Activated CD4-positive, alpha-beta T cell treated with anti-CD3 and anti-CD28 coated beads, Interleukin-2, amount 50 U/mL, for 4 hours (primary cell): ENCODE measurements around the gene NDUFA1.
A peak's percentile ranks its signal among the peaks of the same experiment; 100 is the strongest.
"Not testable (repeated sequence)": the region's sequence is repeated elsewhere in the genome, so short reads cannot be mapped to it uniquely, and the experiment has no call there.

ENCODE experiments used
- DNase-seq, 2 experiments: peaks; one replicate each; pipeline ENCODE4 v3.0.0-alpha.2; 2020

NDUFA1 gene

DNA sequence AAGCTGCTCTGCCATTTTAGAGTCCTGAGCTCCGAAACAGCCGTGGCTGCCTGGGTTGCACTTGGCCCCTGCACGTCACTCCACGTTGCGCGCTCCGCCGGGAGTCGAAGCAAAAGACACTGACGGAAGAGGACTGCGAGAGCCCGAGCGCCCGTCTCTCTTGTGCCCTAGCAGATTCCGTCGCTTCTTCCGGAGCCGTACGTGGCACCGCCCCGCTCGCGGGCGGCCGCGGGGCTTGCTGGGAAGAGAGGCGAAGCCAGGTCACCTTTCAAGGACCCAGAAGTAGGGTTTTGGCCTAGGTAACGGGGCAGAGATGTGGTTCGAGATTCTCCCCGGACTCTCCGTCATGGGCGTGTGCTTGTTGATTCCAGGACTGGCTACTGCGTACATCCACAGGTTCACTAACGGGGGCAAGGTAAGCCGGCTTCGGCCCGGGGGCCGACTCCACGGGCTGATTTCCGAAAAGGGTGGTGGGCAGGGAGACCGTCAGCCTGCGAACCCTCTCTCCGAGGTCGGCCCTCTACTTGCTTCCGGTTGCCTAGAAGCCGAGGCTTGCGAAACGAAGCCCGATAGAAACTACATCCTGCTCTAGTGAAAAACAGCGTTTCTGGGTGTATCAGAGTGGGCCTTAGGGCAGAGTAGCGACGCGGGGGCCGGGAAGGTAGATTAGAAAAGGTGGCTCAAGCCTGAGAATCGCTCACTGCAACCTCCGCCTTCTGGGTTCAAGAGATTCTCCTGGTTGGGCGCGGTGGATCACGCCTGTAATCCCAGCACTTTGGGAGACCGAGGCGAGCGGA, at the start of gene NDUFA1, which contains the start of gene RNF113A:
Gene NDUFA1, plus strand, starts transcription at position 234 of the 797 bp plus-strand sequence. Its CDS starts 80 bp downstream, at position 314.
Gene RNF113A, minus strand, starts transcription at position 135 of the 797 bp plus-strand sequence. Its CDS starts 120 bp downstream, at position 15.
- peak; percentile 75 to 78 for DNase-seq

DNA sequence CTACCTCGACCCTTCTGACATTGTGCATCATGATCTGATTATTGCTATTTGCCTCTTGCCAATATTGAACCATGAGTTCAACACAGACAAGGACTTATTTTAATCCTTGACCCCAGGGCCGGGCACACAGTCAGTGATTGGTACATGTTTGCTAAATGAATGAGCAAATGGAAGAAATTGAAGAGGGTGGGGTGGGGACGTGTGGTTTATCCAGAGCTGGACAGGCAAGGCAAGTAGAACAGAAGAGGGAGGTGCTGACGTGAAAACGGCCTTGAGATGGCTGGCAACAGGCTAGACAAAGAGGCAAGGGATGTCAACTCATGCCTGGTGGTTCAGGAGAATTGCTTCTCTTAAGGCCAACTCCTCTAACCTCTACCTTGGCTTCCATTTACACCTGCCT, 47.4 kb upstream of the NDUFA1 start:
- not testable (repeated sequence) for DNase-seq

DNA sequence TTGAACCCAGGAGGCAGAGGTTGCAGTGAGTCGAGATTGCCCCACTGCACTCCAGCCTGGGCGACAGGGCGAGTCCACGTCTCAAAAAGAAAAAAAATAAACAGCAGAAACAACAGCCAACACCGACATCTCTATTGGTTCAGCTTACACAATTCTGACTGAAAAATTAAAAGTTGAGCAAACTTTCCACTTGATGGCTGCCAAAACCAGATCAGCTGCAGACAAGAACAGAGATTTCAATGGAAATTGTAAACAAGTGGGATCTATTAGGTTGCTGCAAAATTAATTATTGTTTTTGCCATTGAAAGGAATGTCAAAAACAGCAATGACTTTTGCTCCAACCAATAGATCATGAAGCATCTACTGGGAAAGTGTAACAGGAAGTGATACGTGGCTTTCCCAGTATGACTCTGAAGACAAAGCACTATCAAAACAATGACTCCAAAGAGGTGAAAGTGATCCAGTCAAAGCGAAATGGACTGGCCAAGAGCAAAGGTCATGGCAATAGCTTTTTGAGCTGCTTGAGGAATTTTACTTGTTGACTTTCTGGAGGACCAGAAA, 45.2 kb upstream of the NDUFA1 start:
- DNase-seq: no peak

DNA sequence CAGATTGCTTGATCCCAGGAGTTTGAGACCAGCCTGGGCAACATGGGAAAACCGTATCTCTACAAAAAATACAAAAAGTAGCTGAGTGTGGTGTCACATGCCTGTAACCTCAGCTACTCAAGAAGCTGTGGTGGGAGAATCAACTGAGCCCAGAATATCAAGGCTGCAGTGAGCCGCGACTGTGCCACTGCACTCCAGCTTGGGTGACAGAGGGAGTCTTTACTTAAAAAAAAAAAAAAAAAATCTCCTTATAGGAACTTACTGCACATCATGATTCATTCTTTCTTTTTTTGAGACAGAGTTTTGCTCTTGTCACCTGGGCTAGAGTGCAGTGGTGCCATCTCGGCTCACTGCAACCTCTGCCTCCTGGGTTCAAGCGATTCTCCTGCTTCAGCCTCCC, 43.2 kb upstream of the NDUFA1 start:
- no peak for DNase-seq

DNA sequence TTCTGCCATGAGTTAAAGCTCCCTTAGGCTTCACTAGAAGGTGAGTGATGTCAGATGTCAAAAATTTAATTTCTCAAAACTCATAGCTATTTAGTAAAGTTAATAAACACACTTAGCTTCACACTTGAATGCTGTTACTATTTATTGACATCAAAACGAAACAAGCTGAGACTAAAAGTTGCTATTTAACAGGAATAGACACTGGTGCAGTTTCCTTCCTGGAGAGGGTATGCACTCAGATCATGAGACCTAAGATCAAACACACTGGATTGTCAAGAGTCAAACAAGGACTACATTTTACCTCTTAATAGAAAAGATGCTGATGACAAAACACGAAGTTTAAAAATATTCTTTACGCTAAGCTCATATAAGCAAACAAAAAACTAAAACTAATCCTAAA, 37.7 kb upstream of the NDUFA1 start:
- no peak for DNase-seq

DNA sequence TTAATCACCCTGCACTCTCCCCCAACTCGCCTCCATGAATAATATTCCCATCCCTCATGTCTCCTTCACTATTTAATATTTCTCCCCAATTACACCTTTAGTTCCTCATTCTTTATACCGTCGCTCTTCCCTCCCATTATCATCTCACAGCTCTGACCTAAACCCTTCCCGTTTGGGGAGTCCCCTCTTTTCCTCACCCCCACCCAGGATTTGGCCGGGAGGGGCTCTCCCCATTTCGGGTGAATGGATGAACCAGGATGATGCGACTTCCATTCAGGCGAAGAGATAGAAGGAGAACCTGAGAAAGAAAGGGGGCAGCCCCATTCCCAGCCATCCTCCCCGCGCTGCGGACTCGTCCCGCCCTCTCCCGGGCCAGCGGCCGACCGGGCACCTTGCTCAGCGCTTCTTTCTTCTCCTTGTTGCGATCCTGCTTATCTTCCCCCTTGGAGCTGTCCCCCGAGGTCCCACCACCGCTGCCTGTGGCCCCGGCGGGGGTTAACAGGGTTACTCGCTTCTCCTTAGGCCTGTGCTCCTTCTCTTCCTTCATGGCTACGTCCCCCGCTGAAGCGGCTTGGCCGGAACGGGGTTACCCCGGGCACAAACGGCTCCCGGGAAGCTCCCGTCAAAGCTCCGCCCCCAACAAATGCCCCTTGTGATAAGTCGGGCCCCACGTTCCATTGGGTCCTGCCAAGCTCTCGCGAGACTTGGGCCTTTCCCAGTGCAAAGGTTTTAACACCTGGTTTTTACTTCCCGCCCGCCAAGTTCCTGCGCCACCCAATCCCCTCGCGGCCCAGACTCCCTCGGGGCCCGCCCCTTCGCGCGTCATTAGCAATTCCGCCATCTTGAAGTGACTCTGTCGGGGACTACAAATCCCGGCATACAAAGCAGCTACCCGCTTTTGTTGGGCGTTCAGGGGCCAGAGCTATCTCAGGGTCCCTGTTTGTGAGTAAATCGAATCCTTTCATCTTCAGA, 19.0 kb upstream of the NDUFA1 start, which contains the start of gene UPF3B:
Gene UPF3B, minus strand, starts transcription at position 582 of the 972 bp plus-strand sequence. Its CDS starts 35 bp downstream, at position 547.
- peak; percentile 90 to 92 for DNase-seq

DNA sequence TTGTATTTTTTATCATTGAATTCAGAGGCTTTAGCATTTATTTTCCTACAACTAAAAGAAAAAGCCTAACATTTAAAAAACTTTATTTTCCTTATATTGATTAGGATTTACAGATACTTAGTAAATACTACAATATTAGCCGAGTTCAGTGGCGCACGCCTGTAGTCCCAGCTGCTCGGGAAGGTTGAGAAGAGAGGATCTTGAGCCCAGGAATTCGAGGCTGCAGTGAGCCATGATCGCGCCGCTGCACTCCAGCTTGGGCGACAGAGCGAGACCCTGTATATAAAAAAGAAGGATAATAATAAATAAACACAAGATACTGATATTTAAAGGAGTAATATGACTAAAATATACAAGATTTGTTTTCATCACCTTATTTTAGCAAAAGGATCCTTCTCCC, 18.2 kb upstream of the NDUFA1 start:
- no peak for DNase-seq

DNA sequence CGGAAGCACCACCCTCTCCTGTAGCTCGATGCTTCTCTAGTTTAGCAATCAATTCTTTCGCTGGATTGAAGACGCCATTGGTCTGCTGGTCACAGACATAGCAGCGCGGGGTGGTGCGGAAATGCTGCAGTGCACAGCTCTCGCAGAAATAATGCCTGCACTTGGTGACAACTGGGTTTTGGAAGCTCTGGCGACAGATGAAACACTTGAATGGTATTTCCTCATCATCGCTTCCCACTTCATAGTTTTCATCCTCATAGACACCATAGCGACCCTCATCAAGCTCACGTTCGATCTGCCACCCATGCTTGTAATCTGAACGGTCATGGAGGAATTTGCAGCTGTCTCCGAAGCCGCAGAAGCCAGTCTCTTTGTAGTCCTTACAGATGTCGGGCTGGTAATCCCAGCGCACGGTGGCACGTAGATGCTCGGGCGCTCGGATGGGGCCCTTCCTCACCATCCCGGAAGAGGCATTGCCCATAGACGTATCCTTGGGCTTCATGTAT, 953 bp upstream of the NDUFA1 start:
- DNase-seq: peak in 1 of 2 experiments; percentile 1

DNA sequence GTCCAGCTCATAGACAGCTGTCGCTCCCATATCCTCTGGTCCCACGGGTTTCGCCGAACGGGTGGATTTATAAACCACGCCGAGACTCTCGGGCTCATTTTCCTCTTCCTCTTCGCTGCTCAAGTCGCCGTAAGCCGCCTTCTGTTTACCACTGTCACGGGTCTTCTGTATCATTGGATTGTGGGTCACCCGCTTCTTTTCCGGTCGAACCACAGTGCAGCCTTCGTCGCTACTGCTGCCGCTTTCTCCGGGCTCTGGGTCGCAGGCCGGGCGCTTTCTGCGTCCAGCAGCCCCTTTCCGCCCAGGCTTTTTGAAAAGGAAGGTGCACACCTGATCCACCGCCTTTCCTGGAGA, 410 bp upstream of the NDUFA1 start:
- no peak for DNase-seq

DNA sequence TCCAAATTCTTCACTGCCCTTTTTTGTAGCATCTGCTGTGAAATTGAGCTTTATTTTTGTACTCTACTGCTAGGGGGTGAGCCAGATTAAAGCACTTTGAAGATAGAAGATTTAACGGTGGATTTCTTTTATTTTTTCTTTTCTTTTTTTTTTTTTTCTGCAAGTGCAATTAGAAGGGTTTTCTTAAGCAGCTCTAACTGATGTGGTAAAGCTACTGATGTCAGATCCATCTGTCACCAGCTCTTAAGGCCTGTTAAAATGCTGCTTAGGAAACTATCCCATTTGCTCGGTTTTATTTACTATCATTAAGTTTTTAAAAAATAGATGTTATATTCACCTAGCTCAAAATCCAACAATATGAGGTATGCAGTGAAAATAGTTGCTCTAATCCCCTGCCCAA, 7.1 kb downstream of the NDUFA1 start:
- DNase-seq: no peak

DNA sequence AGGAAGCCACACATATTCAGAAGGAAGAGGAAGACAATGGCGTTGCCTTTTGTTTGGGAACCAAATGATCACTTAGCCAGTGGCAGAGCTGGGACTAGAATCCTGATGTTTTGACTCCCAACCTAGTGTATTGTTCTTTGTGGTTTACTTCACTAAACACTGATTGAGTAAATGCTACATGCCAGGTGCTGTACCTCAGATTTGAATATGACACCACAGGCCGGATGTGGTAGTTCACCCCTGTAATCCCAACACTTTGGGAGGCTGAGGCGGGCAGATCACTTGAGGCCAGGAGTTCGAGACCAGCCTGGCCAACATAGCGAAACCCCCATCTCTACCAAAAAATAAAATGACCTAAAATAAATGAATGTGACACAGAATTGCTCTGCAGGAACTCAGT, 8.4 kb downstream of the NDUFA1 start:
- no peak for DNase-seq

DNA sequence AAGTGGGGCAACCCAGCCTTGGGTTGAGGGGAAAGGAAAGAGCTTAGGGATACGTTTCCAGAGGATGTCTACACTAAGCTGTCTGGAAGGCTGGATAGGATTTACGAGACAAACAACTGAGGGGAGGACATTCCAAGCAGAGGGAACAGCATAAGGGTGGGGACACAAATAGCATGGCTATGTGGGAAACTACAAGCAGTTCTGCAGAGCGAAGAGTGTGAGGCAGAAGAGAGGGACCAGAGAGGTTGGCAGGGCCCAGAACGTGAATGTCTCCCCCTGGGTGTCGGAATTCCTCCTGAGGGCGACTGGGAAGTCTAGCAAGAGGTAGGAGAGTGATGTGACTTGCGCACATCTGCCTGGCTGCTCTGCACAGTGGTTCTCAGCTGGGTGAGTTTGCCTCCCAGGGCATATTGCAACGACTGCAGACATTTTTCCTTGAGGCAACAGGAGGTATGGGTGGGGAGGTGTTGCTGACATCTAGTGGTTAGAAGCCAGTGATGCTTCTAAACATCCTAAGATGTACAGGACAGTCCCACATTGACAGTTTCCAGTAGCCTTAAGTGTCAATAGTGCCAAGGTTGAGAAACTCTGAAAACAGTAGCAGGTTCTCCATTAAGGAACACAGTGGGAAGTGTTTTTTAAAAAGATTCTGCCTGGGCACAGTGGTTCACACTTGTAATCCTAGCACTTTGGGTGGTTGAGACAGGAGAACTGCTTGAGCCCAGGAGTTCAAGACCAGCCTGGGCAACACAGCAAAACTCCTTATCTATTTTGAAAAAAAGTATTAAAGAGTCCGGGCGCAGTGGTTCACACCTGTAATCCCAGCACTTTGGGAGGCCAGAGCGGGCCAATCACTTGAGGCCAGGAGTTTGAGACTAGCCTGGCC, 9.2 kb downstream of the NDUFA1 start:
- DNase-seq: peak; percentile 2 to 6

DNA sequence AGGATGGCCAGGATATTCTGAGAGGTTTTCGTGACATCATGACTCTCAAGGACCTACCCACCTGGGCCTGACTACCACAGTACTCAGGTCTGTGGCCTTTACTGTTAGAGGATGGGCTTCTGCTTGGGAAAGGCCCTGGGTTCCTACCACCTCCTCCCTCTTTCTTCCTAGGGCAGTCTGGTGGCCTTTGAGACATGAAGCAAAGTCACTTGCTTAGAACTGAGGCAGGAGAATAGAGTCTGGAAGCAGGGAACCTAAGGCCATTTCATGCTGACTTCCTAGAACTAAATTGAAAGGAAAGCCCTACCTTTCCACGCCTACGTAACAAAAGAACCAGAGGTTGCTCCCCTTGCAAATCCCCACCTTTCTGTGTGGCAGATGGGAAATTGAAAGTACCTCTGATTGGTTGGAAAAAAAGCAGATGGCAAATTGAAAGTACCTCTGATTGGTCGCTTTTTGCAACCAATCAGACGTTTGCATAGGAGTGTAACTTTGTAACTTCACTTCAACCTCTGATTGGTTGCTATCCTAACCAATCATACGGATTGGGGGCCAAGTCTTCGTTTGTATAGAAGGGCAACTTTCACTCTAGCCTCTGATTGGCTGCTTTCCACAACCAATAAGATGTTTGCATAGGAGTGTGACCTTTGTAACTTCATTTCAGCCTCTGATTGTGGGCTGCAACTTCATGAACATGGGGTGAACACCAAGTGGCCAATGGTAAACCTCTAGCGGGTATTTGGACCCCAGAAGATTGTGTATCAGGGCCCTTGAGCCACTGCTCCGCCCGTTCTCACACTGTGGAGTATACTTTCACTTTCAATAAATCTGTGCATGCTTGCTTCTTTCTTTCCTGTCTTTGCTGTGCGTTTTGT, 14.2 kb downstream of the NDUFA1 start:
- no peak for DNase-seq

DNA sequence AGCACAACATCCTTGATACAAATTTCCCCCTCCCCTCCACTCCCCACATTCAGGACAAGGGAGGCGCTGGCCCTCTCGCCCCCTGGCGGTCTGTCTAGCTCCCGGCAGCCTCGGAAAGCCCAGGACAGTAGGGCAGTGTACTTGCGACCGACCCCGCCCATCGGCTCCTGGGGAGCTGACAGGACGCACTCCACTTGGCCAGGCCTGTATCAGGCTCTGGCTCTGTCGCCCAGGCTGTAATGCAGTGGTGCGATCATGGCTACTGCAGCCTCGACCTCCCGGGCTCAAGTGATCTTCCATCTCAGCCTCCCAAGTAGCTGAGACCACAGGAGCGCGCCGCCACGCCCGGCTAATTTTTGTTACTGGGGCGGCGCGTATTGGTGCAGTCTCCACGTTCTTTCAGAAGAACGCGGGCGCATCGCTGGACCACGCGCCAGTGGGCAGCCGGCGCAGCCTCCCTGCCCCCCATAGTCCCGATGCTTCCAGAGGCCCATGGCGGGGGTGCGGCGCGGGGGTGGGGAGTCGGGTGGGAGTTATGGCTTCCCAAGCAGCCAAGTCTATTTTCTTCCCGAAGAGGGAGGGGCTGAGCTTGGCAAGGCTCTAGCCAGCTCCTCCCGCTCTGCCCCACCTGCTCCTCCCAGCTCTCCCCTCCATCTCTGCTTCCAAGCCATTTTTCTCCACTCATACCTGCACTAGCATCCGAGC, 16.2 kb downstream of the NDUFA1 start:
- DNase-seq: peak; percentile 36 to 37

DNA sequence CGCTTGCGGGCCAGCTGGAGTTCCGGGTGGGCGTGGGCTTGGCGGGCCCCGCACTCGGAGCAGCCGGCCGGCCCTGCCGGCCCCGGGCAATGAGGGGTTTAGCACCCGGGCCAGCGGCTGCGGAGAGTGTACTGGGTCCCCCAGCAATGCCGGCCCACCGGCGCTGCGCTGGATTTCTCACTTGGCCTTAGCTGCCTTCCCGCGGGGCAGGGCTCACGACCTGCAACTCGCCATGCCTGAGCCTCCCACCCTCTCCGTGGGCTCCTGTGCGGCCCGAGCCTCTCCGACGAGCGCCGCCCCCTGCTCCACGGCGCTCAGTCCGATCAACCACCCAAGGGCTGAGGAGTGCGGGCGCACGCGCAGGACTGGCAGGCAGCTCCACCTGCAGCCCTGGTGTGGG, 19.0 kb downstream of the NDUFA1 start:
- DNase-seq: not testable (repeated sequence)

DNA sequence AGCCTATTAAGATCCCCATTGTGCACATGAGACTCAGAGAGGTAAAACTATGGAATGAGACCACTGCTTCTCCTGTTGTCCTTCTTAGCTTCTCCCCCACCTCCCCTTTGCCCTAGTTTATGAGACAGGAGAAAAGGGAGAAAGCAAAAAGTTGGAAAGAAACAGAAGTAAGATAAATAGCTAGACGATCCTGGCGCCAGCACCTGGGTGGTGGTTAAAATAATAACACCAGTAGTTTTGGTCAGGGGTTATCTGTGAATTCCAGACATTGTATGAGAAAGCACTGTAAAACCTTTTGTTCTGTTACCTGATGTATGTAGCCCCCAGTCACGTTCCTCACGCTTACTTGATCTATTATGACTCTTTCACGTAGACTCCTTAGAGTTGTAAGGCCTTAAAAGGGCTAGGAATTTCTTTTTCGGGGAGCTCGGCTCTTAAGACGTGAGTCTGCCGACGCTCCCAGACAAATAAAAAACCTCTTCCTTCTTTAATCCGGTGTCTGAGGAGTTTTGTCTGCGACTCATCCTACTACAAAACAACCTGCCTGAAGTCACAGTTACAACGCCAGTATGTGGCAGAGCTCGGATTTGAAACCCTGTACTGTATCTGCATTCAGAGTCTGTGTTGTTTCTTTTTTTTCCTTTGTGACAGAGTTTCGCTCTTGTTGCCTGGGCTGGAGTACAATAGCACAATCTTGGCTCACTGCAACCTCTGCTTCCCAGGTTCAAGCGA, 20.5 kb downstream of the NDUFA1 start:
- not testable (repeated sequence) for DNase-seq

DNA sequence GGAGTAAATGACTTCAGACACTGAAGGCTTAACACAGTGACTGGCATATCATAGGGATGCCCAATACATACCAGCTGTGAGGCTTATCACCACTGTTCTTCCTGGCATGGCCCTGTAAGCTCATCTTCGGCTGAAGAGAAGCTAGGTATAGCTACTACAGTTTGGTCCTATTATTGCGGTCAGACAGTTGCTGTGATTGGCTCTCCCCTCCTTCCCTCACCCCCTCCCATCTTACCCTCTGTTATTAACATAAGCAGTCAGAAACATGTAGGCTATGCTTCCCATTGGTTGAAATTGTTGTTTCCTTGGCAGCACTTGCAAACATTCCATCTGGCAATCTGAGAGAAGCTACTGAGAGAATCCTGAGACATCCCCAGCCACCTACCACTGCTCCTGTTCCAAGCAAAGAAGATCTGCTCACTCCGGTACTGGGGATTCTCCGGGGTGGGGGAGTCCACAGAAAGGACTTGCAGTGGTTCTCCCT, 24.3 kb downstream of the NDUFA1 start, which contains the start of gene AKAP14:
Gene AKAP14, plus strand, starts transcription at position 51 of the 484 bp plus-strand sequence. CDS start 7,331 bp downstream, outside the sequence.
- no peak for DNase-seq

DNA sequence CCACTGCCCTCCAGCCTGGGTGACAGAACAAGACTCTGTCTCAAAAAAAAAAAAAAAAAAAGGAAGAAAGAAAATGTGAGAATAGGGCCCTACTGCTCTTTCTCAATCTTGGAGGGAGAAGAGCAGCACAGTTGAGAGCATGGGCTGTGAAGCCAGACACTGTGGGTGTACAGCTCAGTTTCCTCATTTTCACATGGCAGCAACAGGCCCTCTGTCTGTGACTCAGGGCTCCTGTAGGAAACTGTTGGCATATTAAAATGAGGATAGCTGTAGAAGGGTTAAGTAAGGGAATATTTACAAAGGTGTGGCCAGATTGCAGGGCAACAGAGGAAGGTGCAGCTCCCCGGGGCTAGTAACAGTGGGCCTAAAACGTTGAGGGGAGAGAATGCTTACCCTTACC, 27.5 kb downstream of the NDUFA1 start:
- DNase-seq: no peak

DNA sequence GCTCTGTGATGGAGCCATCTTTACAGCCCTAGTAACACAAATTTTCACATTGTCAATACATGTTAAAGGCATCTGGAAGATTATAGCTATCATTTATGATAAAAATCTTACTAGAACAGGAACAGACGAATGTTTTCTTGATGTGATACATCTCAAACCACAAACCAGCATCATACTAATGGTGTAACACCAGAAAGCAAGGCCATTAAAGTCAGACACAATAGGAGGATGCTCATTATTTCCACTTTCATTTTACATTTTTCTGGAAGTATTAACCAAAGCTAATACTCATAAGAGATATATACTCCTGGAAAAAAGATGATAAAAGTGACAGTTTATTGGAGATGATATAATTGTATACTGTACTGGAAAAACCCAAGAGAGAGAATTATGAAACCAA, 29.3 kb downstream of the NDUFA1 start:
- DNase-seq: no peak
